HG03097 (cell line): ENCODE results near the gene KDM8.
A peak's percentile ranks its signal among the peaks of the same experiment; 100 is the strongest.

Experiments
- ATAC-seq: cut with Tn5 transposase; IDR thresholded peaks from one replicate; pipeline ENCODE4 v1.9.1; 2021; ENCODE audit not compliant: unreplicated experiment, low FRiP score

KDM8 gene

GRCh38 chr16:27203507-27204311, at the start of gene KDM8:
Gene KDM8, plus strand, starts transcription at chr16:27203526. Its CDS starts 6,598 bp downstream, at chr16:27210124.
- ATAC-seq = peak; percentile 76

GRCh38 chr16:27154705-27155521, 48.4 kb upstream of the KDM8 start:
- no peak for ATAC-seq

- no peak for ATAC-seq
Measured at GRCh38 chr16:27156579-27156978, 46.7 kb upstream of the KDM8 start.

- ATAC-seq = no peak
Measured at GRCh38 chr16:27161398-27161797, 41.9 kb upstream of the KDM8 start.

- no peak for ATAC-seq
Measured at GRCh38 chr16:27164352-27164751, 39.0 kb upstream of the KDM8 start.

- no peak for ATAC-seq
Measured at GRCh38 chr16:27165576-27165975, 37.8 kb upstream of the KDM8 start.

GRCh38 chr16:27168790-27169189, 34.5 kb upstream of the KDM8 start:
- no peak for ATAC-seq

- no peak for ATAC-seq
Measured at GRCh38 chr16:27169511-27170071, 33.7 kb upstream of the KDM8 start.

GRCh38 chr16:27171584-27171983, 31.7 kb upstream of the KDM8 start:
- ATAC-seq = no peak

GRCh38 chr16:27174007-27174406, 29.3 kb upstream of the KDM8 start:
- ATAC-seq = peak; percentile 68

GRCh38 chr16:27174798-27175197, 28.5 kb upstream of the KDM8 start:
- ATAC-seq = no peak

GRCh38 chr16:27175888-27176287, 27.4 kb upstream of the KDM8 start:
- ATAC-seq = no peak

GRCh38 chr16:27177031-27177774, 26.1 kb upstream of the KDM8 start:
- no peak for ATAC-seq

- ATAC-seq = peak; percentile 68
Measured at GRCh38 chr16:27179500-27180072, 23.7 kb upstream of the KDM8 start.

GRCh38 chr16:27181019-27181790, 22.1 kb upstream of the KDM8 start:
- no peak for ATAC-seq

GRCh38 chr16:27182906-27183405, 20.4 kb upstream of the KDM8 start:
- ATAC-seq = no peak

GRCh38 chr16:27185776-27186130, 17.6 kb upstream of the KDM8 start:
- no peak for ATAC-seq

- ATAC-seq = no peak
Measured at GRCh38 chr16:27188633-27189032, 14.7 kb upstream of the KDM8 start.

- ATAC-seq = no peak
Measured at GRCh38 chr16:27189335-27189972, 13.9 kb upstream of the KDM8 start.
